ENCODE results near the gene PITX2.

PITX2 gene

GRCh38 chr4:110614976-110615352 is 7.9 kb downstream of the PITX2 start:
- TF ChIP-seq CTCF (IDR thresholded peaks at IDR 0.05; ENCODE audit: low read depth, low read length): no peak
- H3K4me3 ChIP-seq (ENCODE audit: low read depth, low read length): no peak overlapping the region
- in situ Hi-C loops (cut with HindIII; ENCODE audit: low sequenced_read_pairs): no loop called here
- DNase-seq (ENCODE audit: low read depth, low spot score): no peak

GRCh38 chr4:110614173-110614963 is 8.5 kb downstream of the PITX2 start:
- DNase-seq (ENCODE audit: low read depth, low spot score): no peak
- H3K4me3 ChIP-seq (ENCODE audit: low read depth, low read length): no peak overlapping the region
- TF ChIP-seq CTCF (IDR thresholded peaks at IDR 0.05; ENCODE audit: low read depth, low read length): no peak
- in situ Hi-C loops (cut with HindIII; ENCODE audit: low sequenced_read_pairs): no loop called here

GRCh38 chr4:110613745-110614144 is 9.1 kb downstream of the PITX2 start:
- in situ Hi-C loops (cut with HindIII; ENCODE audit: low sequenced_read_pairs): no loop called here
- DNase-seq (ENCODE audit: low read depth, low spot score): no peak
- no peak overlapping the region for H3K4me3 ChIP-seq (ENCODE audit: low read depth, low read length)
- TF ChIP-seq CTCF (IDR thresholded peaks at IDR 0.05; ENCODE audit: low read depth, low read length): no peak

GRCh38 chr4:110612631-110613269 is 10.1 kb downstream of the PITX2 start:
- no peak for TF ChIP-seq CTCF (IDR thresholded peaks at IDR 0.05; ENCODE audit: low read depth, low read length)
- H3K4me3 ChIP-seq (ENCODE audit: low read depth, low read length): no peak overlapping the region
- in situ Hi-C loops (cut with HindIII; ENCODE audit: low sequenced_read_pairs): no loop called here
- no peak for DNase-seq (ENCODE audit: low read depth, low spot score)

GRCh38 chr4:110611968-110612447 is 10.9 kb downstream of the PITX2 start:
- TF ChIP-seq CTCF (IDR thresholded peaks at IDR 0.05; ENCODE audit: low read depth, low read length): no peak
- no peak for DNase-seq (ENCODE audit: low read depth, low spot score)
- no peak overlapping the region for H3K4me3 ChIP-seq (ENCODE audit: low read depth, low read length)
- in situ Hi-C loops (cut with HindIII; ENCODE audit: low sequenced_read_pairs): no loop called here

GRCh38 chr4:110610940-110611831 is 11.7 kb downstream of the PITX2 start:
- DNase-seq (ENCODE audit: low read depth, low spot score): no peak
- H3K4me3 ChIP-seq (ENCODE audit: low read depth, low read length): no peak overlapping the region
- in situ Hi-C loops (cut with HindIII; ENCODE audit: low sequenced_read_pairs): no loop called here
- no peak for TF ChIP-seq CTCF (IDR thresholded peaks at IDR 0.05; ENCODE audit: low read depth, low read length)

Measured in astrocyte of the spinal cord (primary cell).